OCI-LY7 (cell line): Measurements from ENCODE around the gene NPY. TPM values are rescaled to one million over a fixed set of nuclear protein-coding genes. Genes with fewer than 3 reads are reported as not detected.

Source experiments
- Bru-seq: library from RNA; stranded (reverse); fragments of 400-500 nt; gene quantifications from one replicate; lab custom pipeline; 2021; lab: Mats Ljungman, UMichigan
- BruChase-seq, 2 experiments: library from RNA; stranded (reverse); fragments of 400-500 nt; gene quantifications; one replicate each; lab custom pipeline; 2021; lab: Mats Ljungman, UMichigan
- BruUV-seq: library from RNA; stranded (reverse); fragments of 400-500 nt; replicated peaks from 2 replicates; lab custom pipeline; 2021; lab: Mats Ljungman, UMichigan
- CTCF ChIA-PET: fragments of 300-600 bp; sonication (Branson Sonifier 250); formaldehyde crosslinking; loops from one replicate; lab custom pipeline; 2022; ENCODE audit warnings: antibody characterized with exemption; ENCODE audit not compliant: unreplicated experiment; lab: Charles Lee
- POLR2A ChIA-PET: fragments of 300-600 bp; sonication (Branson Sonifier 250); formaldehyde crosslinking; loops from one replicate; lab custom pipeline; 2022; ENCODE audit warnings: antibody characterized with exemption; lab: Charles Lee
- DNase-seq: peaks from one replicate; pipeline ENCODE4 v3.0.0-alpha.2; 2015; ENCODE audit warnings: low spot score
- H2AFZ ChIP-seq: fragments of 200-600 bp; sonication (generic), shearing (Covaris generic); 2 replicates; pipeline ENCODE4 v1.6.1; 2014; ENCODE audit warnings: mild to moderate bottlenecking, antibody characterized with exemption, low read length, moderate library complexity
- H3K27ac ChIP-seq: fragments of 200-600 bp; sonication (generic); 2 replicates; pipeline ENCODE4 v1.5.1; 2014; ENCODE audit warnings: mixed run types, low read depth, mild to moderate bottlenecking, moderate library complexity, low read length, inconsistent platforms; ENCODE audit not compliant: poor library complexity, severe bottlenecking
- H3K36me3 ChIP-seq: fragments of 200-600 bp; sonication (generic); 2 replicates; pipeline ENCODE4 v1.6.1; 2014; ENCODE audit warnings: mild to moderate bottlenecking, antibody characterized with exemption, low read length, moderate library complexity, mixed read lengths; ENCODE audit not compliant: insufficient read depth
- H3K4me1 ChIP-seq: fragments of 200-600 bp; sonication (generic); 2 replicates; pipeline ENCODE4 v1.5.1; 2014; ENCODE audit warnings: mild to moderate bottlenecking, low read length; ENCODE audit not compliant: insufficient read depth, poor library complexity, severe bottlenecking
- H3K4me2 ChIP-seq: fragments of 200-600 bp; sonication (generic); 2 replicates; pipeline ENCODE4 v1.6.1; 2014; ENCODE audit warnings: mild to moderate bottlenecking, low read length
- H3K4me3 ChIP-seq: fragments of 200-600 bp; sonication (generic); 2 replicates; pipeline ENCODE4 v1.5.1; 2014; ENCODE audit warnings: mild to moderate bottlenecking, low read depth, low read length; ENCODE audit not compliant: poor library complexity, severe bottlenecking
- H3K79me2 ChIP-seq: fragments of 200-600 bp; sonication (generic); 2 replicates; pipeline ENCODE4 v1.6.1; 2016; ENCODE audit warnings: low read depth, mild to moderate bottlenecking, low read length, moderate library complexity, mixed read lengths; ENCODE audit not compliant: insufficient read depth
- H3K9me2 ChIP-seq: fragments of 200-600 bp; sonication (generic); 2 replicates; pipeline ENCODE4 v1.6.1; 2016; ENCODE audit warnings: mild to moderate bottlenecking, low read length, mixed read lengths; ENCODE audit not compliant: insufficient read depth
- H3K9me3 ChIP-seq: fragments of 200-600 bp; sonication (generic); 2 replicates; pipeline ENCODE4 v1.6.1; 2014; ENCODE audit warnings: mild to moderate bottlenecking, mixed run types, low read length, mixed read lengths
- H4K20me1 ChIP-seq: fragments of 200-600 bp; sonication (generic); 2 replicates; pipeline ENCODE4 v1.6.1; 2014; ENCODE audit warnings: mild to moderate bottlenecking, antibody characterized with exemption, low read length, moderate library complexity, mixed read lengths; ENCODE audit not compliant: insufficient read depth
- CTCF ChIP-seq: fragments of 200-600 bp; sonication (generic); conservative IDR thresholded peaks from 2 replicates; pipeline ENCODE4 v1.5.1; 2014; ENCODE audit warnings: mild to moderate bottlenecking, antibody characterized with exemption, low read length, moderate library complexity, mixed read lengths
- EZH2phosphoT487 ChIP-seq: fragments of 200-600 bp; sonication (generic); IDR thresholded peaks from 2 replicates; pipeline ENCODE4 v1.6.1; 2018; ENCODE audit warnings: low read depth, borderline replicate concordance, mild to moderate bottlenecking, mixed run types, antibody characterized with exemption, low read length, moderate library complexity, mixed read lengths
- intact Hi-C: fragments of 100-400 bp; cut with micrococcal nuclease; formaldehyde crosslinking; loops from one replicate; pipeline ENCODE4 v1.10.0; 2022; ENCODE audit not compliant: unreplicated experiment
- long read RNA-seq: library from polyadenylated mRNA; stranded (forward); transcript quantifications from one replicate; pipeline ENCODE4 v2.0.0, GENCODE V29; 2022
- total RNA-seq, 2 experiments: library from RNA; depleted of rRNA in 1 of 2; stranded (reverse); fragments of >200 nt in 1 of 2; shearing (Covaris generic) in 1 of 2; gene quantifications; 2 replicates each; pipeline ENCODE4 v1.2.3, GENCODE V29; 2014 to 2022

NPY gene
- total RNA-seq (2014; rRNA removed; shearing (Covaris generic)) (not detected in 2 replicates), total RNA-seq (2022) (not detected in 2 replicates), Bru-seq, nascent RNA (not detected), BruChase-seq, experiment 1, labeled RNA remaining after a 6-hour chase (not detected), BruChase-seq, experiment 2, labeled RNA remaining after a 2-hour chase (not detected)
- long read RNA-seq = 0 reads

GRCh38 chr7:24283897-24284698 is at the start of gene NPY:
Gene NPY, plus strand, starts transcription at chr7:24284190. Its CDS starts 1,051 bp downstream, at chr7:24285241.
- intact Hi-C loops = no loop called here
- Histone ChIP-seq H3K27ac (no peak within 1 kb of the TSS), H4K20me1 (no peaks in the 10 kb centered on the region), H2AFZ (no peak within 1 kb of the TSS), H3K4me3 (no peak within 1 kb of the TSS), H3K36me3 (no peaks in the 10 kb centered on the region), H3K79me2 (no peaks in the 10 kb centered on the region), H3K4me2 (no peak within 1 kb of the TSS), H3K4me1 (no peaks in the 10 kb centered on the region), H3K9me2 (no peaks in the 10 kb centered on the region), H3K9me3 (no peaks in the 10 kb centered on the region)
- no peak for DNase-seq
- no TSS peak for BruUV-seq
- ChIA-PET POLR2A (interaction anchor here (0.6 kb wide), 1 partner anchor 154 kb away, joined by 3 read pairs; no protein-coding TSS in a partner anchor), CTCF (no interaction called here)
- TF ChIP-seq CTCF = no peak
- TF ChIP-seq EZH2phosphoT487 = no peak

DNA sequence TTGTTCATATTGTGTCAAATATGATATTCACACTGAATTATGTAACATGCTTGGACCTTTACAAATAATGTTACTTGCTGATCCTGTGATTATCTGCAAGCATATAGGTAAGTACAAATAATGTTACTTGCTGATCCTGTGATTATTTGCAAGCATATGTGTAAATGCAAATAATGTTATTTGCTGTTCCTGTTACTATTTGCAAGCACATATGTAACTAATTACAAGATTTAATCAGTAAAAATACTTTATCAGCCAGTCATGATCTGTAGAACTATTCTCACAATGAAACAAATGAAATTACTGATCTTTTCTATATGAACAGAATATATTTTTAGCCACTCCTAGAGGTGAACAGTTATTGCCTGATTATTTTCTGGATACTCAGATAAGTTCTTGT is 44.7 kb upstream of the NPY start:
- ChIA-PET CTCF (no interaction called here), POLR2A (no interaction called here)
- no peaks in the 10 kb centered on the region for H3K9me2 ChIP-seq
- no peak for DNase-seq
- H3K36me3 ChIP-seq = no peaks in the 10 kb centered on the region
- H3K4me1 ChIP-seq = no peaks in the 10 kb centered on the region
- H2AFZ ChIP-seq = no peak overlapping the region
- intact Hi-C loops = no loop called here
- no peak overlapping the region for H3K4me2 ChIP-seq
- H3K4me3 ChIP-seq = no peak overlapping the region
- no peaks in the 10 kb centered on the region for H4K20me1 ChIP-seq
- TF ChIP-seq EZH2phosphoT487 = no peak
- no peak for TF ChIP-seq CTCF
- H3K9me3 ChIP-seq = no peaks in the 10 kb centered on the region
- no peak overlapping the region for H3K27ac ChIP-seq
- no TSS peak for BruUV-seq
- no peaks in the 10 kb centered on the region for H3K79me2 ChIP-seq

DNA sequence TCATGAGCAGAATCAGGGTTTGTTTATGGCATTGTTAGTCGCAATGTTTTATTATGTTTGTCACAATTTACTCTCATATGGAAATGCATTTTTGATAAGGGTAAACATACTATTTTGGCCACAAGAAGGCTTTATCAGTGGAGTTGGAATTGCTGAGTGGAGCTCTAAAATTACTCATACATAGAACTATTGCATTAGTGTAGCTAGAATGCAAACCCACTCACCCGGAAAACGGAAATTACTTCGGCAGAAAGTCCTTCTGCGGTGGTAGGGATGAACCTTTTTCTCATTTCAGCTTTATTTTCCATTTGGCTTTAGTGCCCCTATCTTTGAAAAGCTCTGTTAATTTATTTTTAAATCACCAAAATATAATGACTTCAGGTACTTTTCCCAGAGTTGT is 42.8 kb upstream of the NPY start:
- Histone ChIP-seq H3K36me3 (no peaks in the 10 kb centered on the region), H3K4me1 (no peaks in the 10 kb centered on the region), H4K20me1 (no peaks in the 10 kb centered on the region), H3K79me2 (no peaks in the 10 kb centered on the region), H3K4me3 (no peak overlapping the region), H3K27ac (no peak overlapping the region), H2AFZ (no peak overlapping the region), H3K9me3 (no peaks in the 10 kb centered on the region), H3K9me2 (no peaks in the 10 kb centered on the region), H3K4me2 (no peak overlapping the region)
- DNase-seq = no peak
- BruUV-seq = no TSS peak
- intact Hi-C loops = no loop called here
- ChIA-PET CTCF (no interaction called here), POLR2A (no interaction called here)
- no peak for TF ChIP-seq CTCF
- no peak for TF ChIP-seq EZH2phosphoT487
